Activated naive CD4-positive, alpha-beta T cell treated with anti-CD3 and anti-CD28 coated beads, Interleukin-2, amount 50 U/mL, for 72 hours (primary cell): ENCODE measurements around the gene RGP1. TPM values are rescaled to one million over a fixed set of nuclear protein-coding genes. Genes with fewer than 3 reads are reported as not detected.

Source experiments
- ATAC-seq, 2 donors: fragments of 150-1000 bp; cut with Tn5 transposase; 2 replicates each; pipeline ENCODE4 v1.10.0; 2021; ENCODE audit warnings: mild to moderate bottlenecking in 2 of 2, moderate library complexity in 2 of 2
- DNase-seq, 2 donors: peaks; one replicate each; pipeline ENCODE4 v3.0.0; 2021 to 2022; ENCODE audit warnings: low spot score in 2 of 2
- H3K27ac Mint-ChIP-seq, 2 donors: one replicate each; pipeline ENCODE4 v1.8.0; 2022; ENCODE audit warnings: mild to moderate bottlenecking in 2 of 2, mixed read lengths in 2 of 2
- H3K36me3 Mint-ChIP-seq, 2 donors: one replicate each; pipeline ENCODE4 v1.8.0; 2022; ENCODE audit warnings: mixed read lengths in 2 of 2
- H3K9me3 Mint-ChIP-seq, 2 donors: one replicate each; pipeline ENCODE4 v1.8.0; 2022; ENCODE audit warnings: mixed read lengths in 2 of 2
- total RNA-seq, 2 donors: library from RNA; stranded (reverse); gene quantifications; one replicate each; pipeline ENCODE4 v1.2.3, GENCODE V29; 2022

Gene RGP1
- total RNA-seq, 2 donors from 2014 or later: 18.4 to 35.1 TPM

DNA sequence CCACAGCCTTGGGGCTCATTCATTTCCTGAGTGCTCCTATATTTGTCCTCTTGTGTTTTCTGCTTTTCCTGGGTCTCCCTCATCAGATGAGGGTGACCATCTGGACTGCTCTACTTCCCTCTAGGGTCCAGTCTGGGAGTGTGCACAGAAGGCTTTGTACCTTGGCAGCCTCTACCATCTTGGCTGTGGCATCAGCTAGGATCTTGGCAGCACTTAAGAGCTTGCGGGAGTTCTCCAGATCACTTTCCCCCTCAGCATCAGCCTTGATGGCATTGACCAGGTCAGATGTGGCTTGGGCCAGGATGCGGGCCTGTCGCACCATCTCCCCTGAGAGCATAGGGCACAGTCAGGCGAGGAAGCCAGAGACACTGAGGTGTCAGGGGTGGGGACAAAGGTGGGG is 32.9 kb upstream of the RGP1 start:
- H3K27ac Mint-ChIP-seq: peak overlapping the region in 1 of 2 donors; percentile 67
- peaks cover 36 to 37% of the 10 kb centered on the region in 2 donors for H3K36me3 Mint-ChIP-seq
- no peak for ATAC-seq
- no peaks in the 10 kb centered on the region for H3K9me3 Mint-ChIP-seq
- DNase-seq: no peak

DNA sequence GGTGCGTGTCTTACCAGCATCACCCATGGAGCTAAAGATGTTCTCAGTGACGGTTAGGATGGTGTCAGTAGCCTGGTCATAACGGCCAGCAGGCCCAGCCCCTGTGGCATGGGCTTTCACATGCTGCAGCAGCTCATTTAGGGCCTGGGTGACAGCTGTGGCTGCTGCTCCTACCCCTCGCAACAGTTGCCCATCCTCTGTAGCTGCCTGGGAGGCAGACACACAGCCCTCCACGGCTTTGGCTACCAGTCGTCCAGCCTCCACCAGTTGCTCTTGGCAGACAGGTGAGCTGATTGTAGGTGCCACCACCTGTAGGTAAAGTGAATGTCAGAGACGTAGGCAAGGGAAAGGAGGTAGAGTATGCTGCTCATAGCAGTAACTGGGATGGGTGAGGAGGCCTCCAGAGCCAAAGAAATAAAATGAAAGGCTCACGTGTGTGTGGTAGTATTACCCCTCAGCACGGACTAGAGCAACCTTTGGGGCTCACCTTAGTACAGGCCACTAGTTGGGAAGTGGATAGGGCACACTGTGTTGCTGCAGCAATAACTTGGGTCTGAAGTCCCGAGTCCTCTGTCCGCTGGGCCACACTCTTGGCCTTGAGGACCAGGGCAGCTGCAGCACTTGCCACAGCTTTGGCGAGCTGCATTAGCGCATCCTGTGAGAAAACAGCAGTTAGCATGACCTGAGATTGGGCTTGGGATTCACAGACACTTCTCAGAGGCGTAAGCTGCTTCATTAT is 31.8 kb upstream of the RGP1 start:
- no peak for ATAC-seq
- H3K36me3 Mint-ChIP-seq: peaks cover 37 to 38% of the 10 kb centered on the region in 2 donors
- no peaks in the 10 kb centered on the region for H3K9me3 Mint-ChIP-seq
- DNase-seq: no peak
- no peak overlapping the region for H3K27ac Mint-ChIP-seq

DNA sequence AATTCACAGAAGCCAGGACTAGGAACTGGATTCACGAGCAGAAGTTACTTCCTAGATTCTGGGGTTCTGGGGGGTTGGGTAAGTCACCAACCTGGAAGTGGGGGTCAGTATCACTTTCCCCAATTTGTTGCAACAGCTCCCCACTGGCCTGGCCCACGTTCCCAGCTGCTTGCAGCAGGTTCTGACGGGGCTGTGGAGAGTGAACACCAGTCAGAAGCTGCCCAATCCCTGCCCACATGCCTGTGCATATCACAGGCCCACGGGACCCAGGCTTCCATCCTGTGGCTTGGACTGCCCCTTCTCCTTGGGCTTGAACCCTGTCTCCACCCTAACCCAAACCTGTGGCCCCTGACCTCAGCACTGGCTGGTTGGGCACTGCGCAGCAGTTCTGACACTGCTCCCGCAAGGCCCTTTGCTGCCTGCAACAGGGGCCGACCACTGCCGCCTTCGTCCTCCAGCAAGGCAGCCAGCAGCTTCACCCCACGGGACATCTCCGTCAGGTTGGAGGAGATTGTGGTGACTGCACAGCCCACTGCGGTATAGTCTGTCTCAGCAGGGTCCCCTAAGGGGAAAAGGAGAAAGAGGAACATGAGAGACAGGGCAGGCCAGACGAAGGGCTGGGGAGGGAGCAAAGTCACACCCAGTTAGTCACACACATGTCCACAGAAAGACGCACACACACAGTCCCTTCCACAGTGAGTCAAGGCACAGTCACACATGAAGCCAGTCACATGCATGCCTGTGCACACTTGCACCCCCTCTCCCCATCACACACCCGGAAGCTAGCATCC is 30.2 kb upstream of the RGP1 start:
- H3K27ac Mint-ChIP-seq: peak overlapping the region; percentile 53 to 69
- H3K9me3 Mint-ChIP-seq: no peaks in the 10 kb centered on the region
- H3K36me3 Mint-ChIP-seq: peaks cover 37 to 44% of the 10 kb centered on the region in 2 donors
- ATAC-seq (peak in 1 of 2 donors; percentile 44), DNase-seq (no peak)

DNA sequence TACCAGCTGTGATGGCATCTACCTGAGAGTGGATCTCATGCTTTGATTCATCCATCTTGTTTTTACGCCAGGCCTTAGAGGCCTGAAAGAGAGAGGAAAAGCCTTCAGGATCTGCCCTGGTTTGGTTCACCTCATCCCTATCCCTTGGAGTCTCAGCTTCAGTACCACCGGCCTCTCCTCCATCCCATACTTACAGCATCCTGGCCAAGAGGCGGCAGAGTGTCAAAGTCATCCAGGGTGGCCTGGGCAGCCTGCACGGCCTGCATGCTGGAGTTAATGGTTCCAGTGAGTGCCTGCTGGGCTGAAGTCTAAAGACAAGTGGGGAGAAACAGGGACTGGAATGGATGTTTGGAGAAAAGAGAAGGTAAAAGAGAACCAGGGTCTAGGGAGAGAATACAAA is 29.5 kb upstream of the RGP1 start:
- no peak for ATAC-seq
- no peaks in the 10 kb centered on the region for H3K9me3 Mint-ChIP-seq
- peaks cover 37 to 43% of the 10 kb centered on the region in 2 donors for H3K36me3 Mint-ChIP-seq
- H3K27ac Mint-ChIP-seq: peak overlapping the region; percentile 53 to 69
- DNase-seq: no peak

DNA sequence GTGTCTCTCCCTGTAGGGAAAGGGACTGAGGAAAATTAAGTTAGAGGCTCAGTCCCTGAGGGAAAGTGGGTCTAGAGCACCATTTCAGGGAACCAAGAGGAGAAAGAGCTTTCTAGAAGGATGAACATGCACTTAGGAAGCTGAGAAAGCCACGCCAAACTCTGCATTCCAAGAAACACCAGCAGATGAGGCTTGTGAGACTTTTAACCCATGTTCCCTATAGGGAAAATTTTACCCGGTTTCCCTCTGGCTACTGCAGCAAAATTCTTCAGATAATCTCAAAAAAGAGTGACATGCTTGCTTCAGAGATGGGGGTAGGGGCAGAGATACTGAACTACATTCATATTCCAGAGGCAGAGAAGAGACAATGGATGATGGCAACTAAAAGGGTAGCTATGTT is 25.7 kb upstream of the RGP1 start:
- DNase-seq: no peak
- H3K27ac Mint-ChIP-seq: peak overlapping the region in 1 of 2 donors; percentile 25
- ATAC-seq: no peak
- peaks cover 25 to 34% of the 10 kb centered on the region in 2 donors for H3K36me3 Mint-ChIP-seq
- H3K9me3 Mint-ChIP-seq: no peaks in the 10 kb centered on the region

DNA sequence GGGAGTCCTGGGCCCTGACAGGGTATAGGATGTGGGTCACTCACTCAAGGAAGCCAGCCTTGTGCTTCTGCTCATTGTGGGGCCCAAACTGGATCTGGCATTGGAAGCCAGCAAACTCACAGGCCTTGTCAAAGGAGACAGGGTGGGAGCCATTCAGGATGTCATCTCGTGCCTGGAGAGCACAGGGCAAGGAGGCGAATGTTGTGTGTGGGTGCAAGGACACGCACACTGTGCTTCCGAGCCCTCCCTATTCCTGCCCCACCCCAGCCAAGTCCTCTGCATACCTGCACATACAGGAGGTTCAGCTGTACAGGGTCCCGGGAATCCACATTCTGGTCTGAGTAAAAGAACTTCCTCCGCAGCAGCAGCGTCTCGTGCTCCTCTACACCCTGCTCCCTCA is 25.2 kb upstream of the RGP1 start:
- ATAC-seq: no peak
- H3K36me3 Mint-ChIP-seq: peaks cover 25 to 33% of the 10 kb centered on the region in 2 donors
- H3K9me3 Mint-ChIP-seq: no peaks in the 10 kb centered on the region
- no peak for DNase-seq
- no peak overlapping the region for H3K27ac Mint-ChIP-seq

DNA sequence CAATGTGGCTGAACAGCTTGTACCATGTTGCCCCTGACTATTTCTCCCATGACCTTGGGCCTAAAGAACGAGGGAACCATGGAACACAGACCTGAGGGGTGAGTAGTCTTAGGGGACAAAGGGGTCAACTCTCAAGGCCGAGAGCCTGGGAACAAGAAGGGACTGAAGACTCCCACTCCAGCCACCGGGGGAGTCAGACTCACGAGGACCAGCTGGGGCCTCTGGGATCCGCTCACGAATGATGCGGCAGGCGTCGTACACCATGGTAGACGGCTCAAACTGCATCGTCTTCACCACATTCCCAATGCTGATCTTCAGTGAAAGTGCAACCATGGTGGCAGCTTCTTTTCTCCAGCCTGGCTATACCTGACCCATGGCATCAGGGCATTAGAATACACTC is 23.7 kb upstream of the RGP1 start:
- no peak for DNase-seq
- Mint-ChIP-seq H3K9me3 (no peaks in the 10 kb centered on the region), H3K36me3 (peaks cover 25 to 28% of the 10 kb centered on the region in 2 donors), H3K27ac (no peak overlapping the region)
- no peak for ATAC-seq

DNA sequence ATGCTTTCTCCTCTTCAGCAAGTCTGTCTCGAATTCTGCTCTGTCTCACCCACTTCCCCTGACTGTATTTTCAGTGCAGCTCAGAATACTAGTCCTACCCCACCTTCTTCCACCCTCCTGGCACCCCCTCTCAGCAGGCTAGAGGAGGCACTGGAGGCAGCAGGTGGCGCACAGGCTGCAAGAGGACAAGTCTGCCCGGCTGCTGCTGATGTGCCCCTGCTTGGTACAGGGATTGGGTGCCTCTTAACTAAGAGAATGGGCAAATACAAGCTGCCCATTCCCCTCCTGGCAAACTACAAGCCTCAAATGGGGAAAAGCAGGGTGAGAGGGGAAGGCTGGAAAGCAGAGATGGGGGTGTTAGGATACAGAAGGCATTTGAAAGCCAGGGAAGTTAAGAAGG is 22.2 kb upstream of the RGP1 start:
- DNase-seq: no peak

DNA sequence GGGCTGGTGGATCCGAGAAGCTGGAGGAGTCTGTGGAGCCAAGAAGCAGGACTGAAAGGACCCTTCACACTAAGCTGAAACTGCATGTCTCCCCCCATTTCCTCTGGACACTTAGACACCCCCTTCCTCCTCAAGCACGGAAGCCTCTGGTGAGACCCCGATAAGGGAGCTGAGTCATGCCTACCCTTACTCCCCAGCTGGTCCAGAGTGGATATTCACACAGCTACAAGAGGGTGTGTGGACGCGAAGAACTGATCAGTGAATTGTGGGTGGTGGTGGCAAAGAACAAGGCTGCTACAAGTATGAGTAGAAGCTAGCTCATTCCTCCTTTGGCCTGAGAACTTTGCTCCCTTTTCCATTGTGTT is 21.4 kb upstream of the RGP1 start:
- H3K36me3 Mint-ChIP-seq: peaks cover 18 to 31% of the 10 kb centered on the region in 2 donors
- H3K27ac Mint-ChIP-seq: no peak overlapping the region
- H3K9me3 Mint-ChIP-seq: no peaks in the 10 kb centered on the region
- DNase-seq (no peak), ATAC-seq (no peak)

More for the DNA sequence above, 22.2 kb upstream of the RGP1 start:
- Mint-ChIP-seq H3K27ac (peak overlapping the region in 1 of 2 donors; percentile 57), H3K36me3 (peaks cover 25 to 32% of the 10 kb centered on the region in 2 donors), H3K9me3 (no peaks in the 10 kb centered on the region)
- ATAC-seq: no peak

DNA sequence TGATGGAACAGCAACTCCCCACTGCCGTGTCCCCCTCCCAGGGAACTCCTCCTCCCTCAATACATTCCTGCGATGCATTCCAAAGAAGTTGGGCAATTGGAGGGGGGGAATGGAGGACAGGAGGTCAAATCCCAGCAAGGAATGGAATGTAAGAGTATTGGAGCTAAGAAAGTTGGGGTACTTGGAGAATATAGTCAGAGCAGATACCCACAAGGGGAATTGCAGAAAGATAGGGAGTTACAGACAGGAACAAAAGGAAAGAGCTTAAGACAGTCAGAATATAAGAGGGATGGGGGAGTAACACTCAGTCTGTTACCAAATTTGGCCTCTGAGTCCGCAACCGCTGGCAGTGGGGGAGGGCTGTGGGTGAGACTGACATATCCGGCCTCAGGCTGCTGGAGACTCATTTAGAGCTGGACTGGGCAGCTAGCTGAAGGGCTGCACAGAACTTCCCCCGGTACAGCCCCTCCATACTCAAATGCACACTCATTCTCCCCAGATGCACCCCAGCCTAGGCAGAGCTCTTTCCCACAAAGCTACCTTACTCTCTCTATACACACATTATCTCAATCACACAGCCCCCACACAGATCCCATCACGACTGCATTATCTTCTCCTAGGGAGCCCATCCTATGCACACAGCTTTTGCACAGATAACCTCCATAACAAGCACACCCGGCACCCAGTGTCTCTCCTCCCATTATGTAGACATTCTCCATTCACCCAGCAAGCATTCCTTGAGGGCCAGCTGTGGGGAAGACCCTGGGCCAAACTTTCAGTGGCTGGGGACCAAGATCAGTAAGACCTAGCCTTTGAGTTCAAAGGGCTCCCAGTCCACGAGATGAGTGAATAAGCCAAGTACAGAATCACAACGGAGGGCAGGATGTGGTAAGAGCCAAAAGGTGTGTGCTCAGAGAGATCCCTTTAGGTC is 20.8 kb upstream of the RGP1 start:
- Mint-ChIP-seq H3K9me3 (no peaks in the 10 kb centered on the region), H3K27ac (no peak overlapping the region), H3K36me3 (peaks cover 22 to 38% of the 10 kb centered on the region in 2 donors)
- ATAC-seq: peak; percentile 12 to 45
- peak; percentile 40 to 86 for DNase-seq

DNA sequence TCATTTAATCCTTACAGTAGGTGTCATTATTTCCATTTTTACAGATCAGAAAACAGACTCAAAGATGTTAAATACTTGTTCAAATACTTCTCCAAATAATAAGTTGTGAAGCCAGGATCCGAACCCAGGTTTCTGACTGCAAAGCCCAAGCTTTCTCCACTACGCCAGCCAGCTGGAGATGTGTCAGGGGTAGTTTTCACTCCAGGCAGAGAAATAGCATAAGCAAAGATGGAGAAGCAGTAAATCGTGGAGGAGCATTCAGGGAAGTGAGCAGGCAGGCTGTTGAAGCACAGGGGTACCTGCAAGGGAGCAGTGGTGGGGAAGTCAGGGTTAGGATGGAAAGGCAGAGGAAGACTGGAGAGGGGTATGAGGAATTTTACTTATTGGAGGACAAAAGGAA is 20.0 kb upstream of the RGP1 start:
- ATAC-seq: no peak
- Mint-ChIP-seq H3K27ac (no peak overlapping the region), H3K9me3 (no peaks in the 10 kb centered on the region), H3K36me3 (peaks cover 23 to 38% of the 10 kb centered on the region in 2 donors)
- DNase-seq: no peak

DNA sequence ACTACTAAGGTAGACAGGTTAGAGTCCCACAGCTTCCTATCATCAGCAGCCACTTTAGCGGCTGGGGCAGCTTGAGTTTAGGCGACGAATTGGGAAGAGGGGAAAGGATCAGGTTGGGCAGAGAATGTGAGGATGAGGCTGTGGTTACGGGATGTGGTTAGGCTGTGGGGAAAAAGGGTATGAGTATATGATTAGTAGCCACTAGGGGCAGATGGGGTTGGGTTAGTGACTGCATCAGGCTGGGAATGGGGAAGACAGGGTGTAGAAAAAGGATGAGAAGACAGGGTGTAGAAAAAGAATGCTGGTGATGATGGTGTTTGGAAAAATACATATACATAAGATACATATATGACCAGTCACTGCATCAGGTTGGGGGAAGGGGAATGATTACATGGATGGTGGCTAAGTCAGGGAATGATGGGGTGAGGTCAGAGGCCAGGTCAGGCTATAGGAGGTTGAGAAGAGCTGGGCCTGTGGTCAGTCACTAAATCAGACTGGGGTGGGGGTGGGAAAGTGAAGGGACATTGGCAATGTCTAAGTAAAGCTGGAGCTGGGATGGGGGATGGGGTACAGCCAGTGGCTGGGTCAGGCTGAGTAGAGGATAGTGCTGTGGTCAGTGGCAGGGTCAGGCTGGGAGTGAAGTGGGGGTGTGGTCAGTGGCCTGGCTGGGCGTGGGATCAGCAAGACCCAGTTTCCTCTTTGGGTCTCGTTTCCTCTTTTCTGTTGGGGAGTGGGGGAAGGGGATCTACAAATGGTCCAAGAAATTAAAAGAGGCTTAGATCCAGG is 19.2 kb upstream of the RGP1 start:
- DNase-seq (peak; percentile 35 to 68), ATAC-seq (peak in 1 of 2 donors; percentile 8)
- H3K27ac Mint-ChIP-seq: no peak overlapping the region
- H3K9me3 Mint-ChIP-seq: no peaks in the 10 kb centered on the region
- H3K36me3 Mint-ChIP-seq: peaks cover 16 to 34% of the 10 kb centered on the region in 2 donors

DNA sequence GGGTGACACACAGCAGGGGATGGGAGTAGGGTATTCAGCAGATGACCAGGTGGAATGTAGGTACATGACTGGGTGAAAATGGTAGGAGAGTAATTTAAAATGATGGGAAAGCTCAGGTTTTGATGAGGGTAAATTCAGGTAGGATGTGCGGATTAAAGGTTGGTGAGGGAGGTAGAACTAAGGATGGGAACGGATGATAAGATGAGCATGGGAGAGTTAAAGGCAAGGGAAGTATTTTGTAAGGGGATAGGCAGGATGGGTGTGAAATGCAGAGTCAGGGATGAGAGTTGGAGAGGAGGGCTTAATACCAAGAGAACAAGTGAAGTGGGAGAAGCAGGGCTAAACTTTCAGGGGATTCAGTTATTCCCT is 18.6 kb upstream of the RGP1 start:
- no peak for ATAC-seq
- Mint-ChIP-seq H3K27ac (peak overlapping the region in 1 of 2 donors; percentile 48), H3K9me3 (no peaks in the 10 kb centered on the region), H3K36me3 (peaks cover 14 to 39% of the 10 kb centered on the region in 2 donors)
- DNase-seq: no peak

DNA sequence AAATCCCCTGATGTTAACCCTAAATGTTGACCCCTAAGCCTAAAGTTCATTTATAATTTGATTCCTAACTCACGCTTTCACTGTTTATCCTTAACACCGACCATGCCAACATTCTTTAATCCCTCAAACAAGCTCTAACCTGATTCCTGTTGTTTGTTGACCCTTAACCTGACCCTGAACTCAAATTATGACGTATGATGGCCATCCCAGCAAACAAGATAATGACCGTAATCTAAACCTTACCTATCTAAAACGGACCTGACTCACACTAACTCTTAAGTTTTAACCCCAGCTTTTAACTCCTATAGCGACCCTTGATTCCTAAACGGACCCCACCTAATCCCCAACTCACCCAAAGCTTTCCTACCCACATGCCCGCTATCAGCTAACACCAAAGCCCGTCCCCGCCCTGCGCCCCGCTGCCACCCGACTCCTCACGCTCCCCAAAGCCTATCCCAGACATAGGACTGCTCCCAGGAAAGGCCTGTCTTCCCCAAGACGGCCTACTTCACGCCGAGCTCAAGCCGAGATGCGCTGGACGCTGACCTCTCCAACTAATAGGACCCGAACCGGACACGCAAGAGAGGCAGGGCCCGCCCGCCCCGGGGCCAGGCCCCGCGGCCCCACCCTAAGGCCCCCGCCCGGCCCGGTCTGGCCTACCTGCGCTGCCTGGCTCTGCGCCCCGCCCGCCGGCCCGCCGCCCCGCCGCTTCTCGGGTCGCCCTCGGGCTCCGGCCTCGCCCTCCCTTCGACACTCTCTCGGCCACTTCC is 17.5 kb upstream of the RGP1 start:
- no peaks in the 10 kb centered on the region for H3K9me3 Mint-ChIP-seq
- ATAC-seq: no peak
- no peak for DNase-seq
- peak overlapping the region in 1 of 2 donors; percentile 94 for H3K27ac Mint-ChIP-seq
- H3K36me3 Mint-ChIP-seq: peaks cover 14 to 38% of the 10 kb centered on the region in 2 donors

DNA sequence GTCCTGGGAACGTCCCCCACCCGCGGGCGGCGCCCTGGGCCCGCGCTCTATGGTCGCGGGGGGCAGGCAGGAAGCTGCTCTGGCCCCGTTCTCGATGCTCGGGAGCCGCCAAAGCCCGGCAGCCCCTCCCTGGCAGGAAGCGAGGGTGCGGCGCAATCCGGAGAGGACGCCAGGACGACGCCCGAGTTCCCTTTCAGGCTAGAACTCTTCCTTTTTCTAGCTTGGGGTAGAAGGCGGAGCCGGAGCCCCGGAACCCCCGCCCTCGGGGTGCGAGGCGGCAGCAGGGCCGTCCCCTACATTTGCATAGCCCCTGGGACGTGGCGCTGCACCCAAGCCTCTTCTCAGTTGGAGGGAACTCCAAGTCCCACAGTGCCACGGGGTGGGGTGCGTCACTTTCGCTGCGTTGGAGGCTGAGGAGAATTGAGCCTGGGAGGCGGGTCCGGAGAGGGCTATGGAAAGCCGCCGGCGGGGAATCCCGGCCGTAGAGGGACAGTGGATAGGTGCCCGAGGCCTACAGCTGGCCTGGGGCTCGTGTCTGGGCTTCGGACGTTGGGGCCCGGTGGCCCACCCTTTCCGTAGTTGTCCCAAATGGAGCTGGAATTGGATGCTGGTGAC is 16.8 kb upstream of the RGP1 start, which contains the start of the genes CREB3 and TLN1:
Gene CREB3, plus strand, starts transcription at position 482 of the 615 bp plus-strand sequence. Its CDS starts 107 bp downstream, at position 589.
Gene TLN1, minus strand, starts transcription at position 11 of the 615 bp plus-strand sequence. CDS start 6,501 bp downstream, outside the sequence.
- ATAC-seq (peak; percentile 76 to 91), DNase-seq (peak; percentile 96 to 97)
- H3K27ac Mint-ChIP-seq: peak within 1 kb of the TSS in 1 of 2 donors; percentile 95
- H3K36me3 Mint-ChIP-seq: peaks cover 14 to 33% of the 10 kb centered on the region in 2 donors
- H3K9me3 Mint-ChIP-seq: no peaks in the 10 kb centered on the region
